IPS DF 4.7 (cell line): ENCODE data around the gene LONP2.
"Not testable (repeated sequence)": the region's sequence is repeated elsewhere in the genome, so short reads cannot be mapped to it uniquely, and the experiment has no call there.

Experiments used
- DNase-seq: peaks from one replicate; pipeline ENCODE4 v3.0.0-alpha.2; 2013; ENCODE audit warnings: low spot score; ENCODE audit errors: extremely low read depth

LONP2 gene

GRCh38 chr16:48386559-48387312 is 142.6 kb downstream of the LONP2 start:
- DNase-seq, result no peak

- DNase-seq, result no peak
Measured at GRCh38 chr16:48392407-48392806, 148.3 kb downstream of the LONP2 start.

GRCh38 chr16:48393485-48394354 is 149.6 kb downstream of the LONP2 start:
- no peak for DNase-seq

- DNase-seq, result no peak
Measured at GRCh38 chr16:48394355-48394703, 150.2 kb downstream of the LONP2 start.

GRCh38 chr16:48395375-48395774 is 151.3 kb downstream of the LONP2 start:
- no peak for DNase-seq

GRCh38 chr16:48402547-48402946 is 158.4 kb downstream of the LONP2 start:
- not testable (repeated sequence) for DNase-seq

- no peak for DNase-seq
Measured at GRCh38 chr16:48405153-48405552, 161.1 kb downstream of the LONP2 start.

- no peak for DNase-seq
Measured at GRCh38 chr16:48405907-48406306, 161.8 kb downstream of the LONP2 start.
